Breast epithelium (tissue), 3 donors: ENCODE data around the gene TDRD15.

Experiments used
- POLR2AphosphoS5 ChIP-seq, 3 donors: sonication (generic); formaldehyde crosslinking; IDR thresholded peaks; one replicate each; pipeline ENCODE4 v1.6.1; 2017; ENCODE audit warnings: antibody characterized with exemption in 3 of 3
- TF ChIP-seq, protein P1 (sequence below), 3 donors: fragments of 450-650 bp; IDR thresholded peaks; one replicate each; pipeline ENCODE4 v1.5.1; 2016 to 2017; ENCODE audit warnings: antibody characterized with exemption in 3 of 3, mild to moderate bottlenecking in 3 of 3, moderate library complexity in 3 of 3

- TF ChIP-seq, protein P1, sequence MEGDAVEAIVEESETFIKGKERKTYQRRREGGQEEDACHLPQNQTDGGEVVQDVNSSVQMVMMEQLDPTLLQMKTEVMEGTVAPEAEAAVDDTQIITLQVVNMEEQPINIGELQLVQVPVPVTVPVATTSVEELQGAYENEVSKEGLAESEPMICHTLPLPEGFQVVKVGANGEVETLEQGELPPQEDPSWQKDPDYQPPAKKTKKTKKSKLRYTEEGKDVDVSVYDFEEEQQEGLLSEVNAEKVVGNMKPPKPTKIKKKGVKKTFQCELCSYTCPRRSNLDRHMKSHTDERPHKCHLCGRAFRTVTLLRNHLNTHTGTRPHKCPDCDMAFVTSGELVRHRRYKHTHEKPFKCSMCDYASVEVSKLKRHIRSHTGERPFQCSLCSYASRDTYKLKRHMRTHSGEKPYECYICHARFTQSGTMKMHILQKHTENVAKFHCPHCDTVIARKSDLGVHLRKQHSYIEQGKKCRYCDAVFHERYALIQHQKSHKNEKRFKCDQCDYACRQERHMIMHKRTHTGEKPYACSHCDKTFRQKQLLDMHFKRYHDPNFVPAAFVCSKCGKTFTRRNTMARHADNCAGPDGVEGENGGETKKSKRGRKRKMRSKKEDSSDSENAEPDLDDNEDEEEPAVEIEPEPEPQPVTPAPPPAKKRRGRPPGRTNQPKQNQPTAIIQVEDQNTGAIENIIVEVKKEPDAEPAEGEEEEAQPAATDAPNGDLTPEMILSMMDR (IDR thresholded peaks at IDR 0.05): no peak
- no peak for TF ChIP-seq POLR2AphosphoS5 (IDR thresholded peaks at IDR 0.05)
These were observed 6.1 kb upstream of the TDRD15 start for GRCh38 chr2:21117688-21118087.
